GM12892 (cell line): ENCODE results near the gene KIF26A.

Source experiments
- POLR2A ChIP-seq: IDR thresholded peaks from 2 replicates; pipeline ENCODE4 v1.6.1; 2011; ENCODE audit warnings: low read depth, low read length, control low read depth
- POLR2AphosphoS5 ChIP-seq: IDR thresholded peaks from 2 replicates; pipeline ENCODE4 v1.6.1; 2011; ENCODE audit warnings: low read depth, low read length, control low read depth

DNA sequence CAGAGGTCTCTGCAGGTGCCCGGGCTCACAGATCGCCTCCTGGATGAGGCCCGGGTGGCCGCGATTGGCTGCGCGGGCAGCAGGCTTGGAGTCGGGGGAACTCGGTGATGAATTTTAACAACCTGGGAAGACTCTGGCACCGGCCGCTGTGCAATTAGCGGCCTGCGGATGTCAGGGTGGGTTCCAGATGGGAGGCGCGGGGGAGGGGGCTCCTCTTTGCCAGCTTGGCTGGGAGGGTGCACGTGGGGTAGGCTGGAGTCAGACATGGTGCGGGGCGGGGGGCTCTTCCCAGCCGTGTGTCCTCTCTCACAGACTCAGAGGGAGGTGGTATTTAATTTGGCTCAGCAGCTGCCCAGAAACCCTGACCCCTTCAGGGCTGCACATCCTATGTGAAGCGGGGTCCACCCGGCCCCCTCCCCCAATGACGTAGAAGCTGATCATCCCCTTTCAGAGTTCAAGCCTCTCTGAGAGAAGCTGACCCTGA lies 81.4 kb downstream of the KIF26A start:
- TF ChIP-seq POLR2AphosphoS5, result no peak
- TF ChIP-seq POLR2A, result no peak
